IMR-90 (cell line): ENCODE measurements around the gene FAM120A. TPM values are rescaled to one million over a fixed set of nuclear protein-coding genes. Genes with fewer than 3 reads are reported as not detected.

Source experiments
- ATAC-seq: fragments of 200-7000 bp; cut with Tn5 transposase; 2 replicates; pipeline ENCODE4 v1.9.1; 2020; ENCODE audit warnings: low read depth, mild to moderate bottlenecking, moderate library complexity
- BruUV-seq: library from RNA; stranded (reverse); fragments of 400-500 nt; replicated peaks from 2 replicates; lab custom pipeline; 2021; lab: Mats Ljungman, UMichigan
- CTCF ChIA-PET: fragments of 300-600 bp; formaldehyde crosslinking; extraction: SDS; loops from one replicate; lab custom pipeline; 2021; ENCODE audit warnings: antibody characterized with exemption; lab: Yijun Ruan, JAX
- POLR2A ChIA-PET: fragments of 300-600 bp; sonication (Branson Sonifier 250); formaldehyde crosslinking; loops from one replicate; lab custom pipeline; 2022; ENCODE audit warnings: antibody characterized with exemption; ENCODE audit not compliant: unreplicated experiment; lab: Charles Lee
- DNase-seq: peaks from one replicate; pipeline ENCODE4 v3.0.0; 2013
- H2AFZ ChIP-seq: replicated peaks from 2 replicates; pipeline ENCODE3; 2013; ENCODE audit warnings: low read length, mild to moderate bottlenecking; ENCODE audit not compliant: poor library complexity
- H2AK5ac ChIP-seq: 2 replicates; pipeline ENCODE4 v1.6.1; 2013; ENCODE audit warnings: low read depth, low read length, inconsistent platforms
- H2AK9ac ChIP-seq: replicated peaks from 2 replicates; pipeline ENCODE3; 2013; ENCODE audit warnings: mild to moderate bottlenecking, low read depth, low read length, moderate library complexity; ENCODE audit not compliant: poor library complexity
- H2BK120ac ChIP-seq: 2 replicates; pipeline ENCODE4 v1.6.1; 2013; ENCODE audit warnings: low read depth, low read length, inconsistent platforms
- H2BK15ac ChIP-seq: 3 replicates; pipeline ENCODE4 v1.6.1; 2013; ENCODE audit warnings: low read depth, low read length, inconsistent platforms
- H2BK20ac ChIP-seq: 2 replicates; pipeline ENCODE4 v1.6.1; 2013; ENCODE audit warnings: low read depth, mild to moderate bottlenecking, inconsistent platforms, low read length, moderate library complexity
- H2BK5ac ChIP-seq: 2 replicates; pipeline ENCODE4 v1.6.1; 2013; ENCODE audit warnings: mild to moderate bottlenecking, low read depth, low read length, inconsistent platforms; ENCODE audit not compliant: poor library complexity, severe bottlenecking
- H3K14ac ChIP-seq: replicated peaks from 2 replicates; pipeline ENCODE4 v1.6.1; 2013; ENCODE audit warnings: low read depth, low read length, inconsistent platforms
- H3K18ac ChIP-seq: 2 replicates; pipeline ENCODE4 v1.6.1; 2013; ENCODE audit warnings: low read depth, low read length, control low read depth
- H3K23ac ChIP-seq: 2 replicates; pipeline ENCODE4 v1.6.1; 2013; ENCODE audit warnings: low read depth, low read length, inconsistent platforms
- H3K27ac ChIP-seq: 2 replicates; pipeline ENCODE4 v1.5.1; 2013; ENCODE audit warnings: mild to moderate bottlenecking, control low read depth, low read length; ENCODE audit not compliant: insufficient read depth
- H3K27me3 ChIP-seq: 2 replicates; pipeline ENCODE4 v1.6.1; 2013; ENCODE audit warnings: low read length; ENCODE audit not compliant: control insufficient read depth, insufficient read depth
- H3K36me3 ChIP-seq: 2 replicates; pipeline ENCODE4 v1.6.1; 2013; ENCODE audit warnings: low read length, mixed read lengths; ENCODE audit not compliant: control insufficient read depth, insufficient read depth
- H3K4ac ChIP-seq: 2 replicates; pipeline ENCODE4 v1.6.1; 2013; ENCODE audit warnings: low read depth, low read length, inconsistent platforms
- H3K4me1 ChIP-seq: 2 replicates; pipeline ENCODE4 v1.6.1; 2013; ENCODE audit warnings: low read length, mixed read lengths; ENCODE audit not compliant: control insufficient read depth, insufficient read depth
- H3K4me2 ChIP-seq: 2 replicates; pipeline ENCODE4 v1.6.1; 2013; ENCODE audit warnings: low read depth, mild to moderate bottlenecking, control low read depth, low read length, moderate library complexity
- H3K4me3 ChIP-seq: 2 replicates; pipeline ENCODE4 v1.5.1; 2013; ENCODE audit warnings: low read depth, mild to moderate bottlenecking, control low read depth, low read length, moderate library complexity; ENCODE audit not compliant: insufficient read depth
- H3K56ac ChIP-seq: 2 replicates; pipeline ENCODE4 v1.6.1; 2013; ENCODE audit warnings: low read length, inconsistent platforms; ENCODE audit not compliant: insufficient read depth; ENCODE audit errors: extremely low read depth
- H3K79me1 ChIP-seq, 2 experiments: 2 replicates each; pipeline ENCODE4 v1.6.1; 2013; ENCODE audit warnings: low read length in 2 of 2, inconsistent platforms in 1 of 2, low read depth in 1 of 2
- H3K9ac ChIP-seq: 2 replicates; pipeline ENCODE4 v1.6.1; 2013; ENCODE audit warnings: low read depth, low read length, control low read depth
- H3K9me1 ChIP-seq: 2 replicates; pipeline ENCODE4 v1.6.1; 2013; ENCODE audit warnings: low read length, inconsistent platforms; ENCODE audit not compliant: insufficient read depth
- H3K9me3 ChIP-seq: 2 replicates; pipeline ENCODE4 v1.6.1; 2013; ENCODE audit warnings: low read length; ENCODE audit not compliant: control insufficient read depth, insufficient read depth
- H4K20me1 ChIP-seq: 2 replicates; pipeline ENCODE4 v1.6.1; 2013; ENCODE audit warnings: low read length, inconsistent platforms; ENCODE audit not compliant: insufficient read depth
- H4K5ac ChIP-seq: 2 replicates; pipeline ENCODE4 v1.6.1; 2013; ENCODE audit warnings: mild to moderate bottlenecking, low read depth, low read length, control low read depth
- H4K8ac ChIP-seq, 2 experiments: 2 replicates each; pipeline ENCODE4 v1.6.1; 2013; ENCODE audit warnings: low read depth in 2 of 2, low read length in 2 of 2, control low read depth in 1 of 2, inconsistent platforms in 1 of 2
- H4K91ac ChIP-seq: 2 replicates; pipeline ENCODE4 v1.6.1; 2013; ENCODE audit warnings: low read depth, low read length, inconsistent platforms; ENCODE audit not compliant: insufficient read depth
- BHLHE40 ChIP-seq: fragments of 150-350 bp; IDR thresholded peaks from 2 replicates; pipeline ENCODE4 v1.6.1; 2016; ENCODE audit warnings: mild to moderate bottlenecking, low read depth, low read length
- CHD1 ChIP-seq: IDR thresholded peaks from 2 replicates; pipeline ENCODE4 v1.6.1; 2012; ENCODE audit warnings: low read depth, low read length, improper control_type of control experiment
- FOS ChIP-seq: fragments of 150-350 bp; IDR thresholded peaks from 2 replicates; pipeline ENCODE4 v1.6.1; 2016; ENCODE audit warnings: low read depth, low read length
- MAFK ChIP-seq: IDR thresholded peaks from 2 replicates; pipeline ENCODE4 v1.6.1; 2012; ENCODE audit warnings: low read depth, low read length, improper control_type of control experiment
- MAZ ChIP-seq: IDR thresholded peaks from 2 replicates; pipeline ENCODE4 v1.6.1; 2012; ENCODE audit warnings: low read depth, mild to moderate bottlenecking, low read length, improper control_type of control experiment, moderate library complexity, borderline replicate concordance
- NFE2L2 ChIP-seq: fragments of 150-350 bp; IDR thresholded peaks from 2 replicates; pipeline ENCODE4 v1.6.1; 2016; ENCODE audit warnings: low read depth, mild to moderate bottlenecking, low read length
- POLR2A ChIP-seq: IDR thresholded peaks from 2 replicates; pipeline ENCODE4 v1.6.1; 2012; ENCODE audit warnings: mild to moderate bottlenecking, low read depth, low read length
- WGBS, 2 experiments: methylation state at CpG; one replicate each; pipeline versions ENCODE4 v1.1.5 to v1.1.7; 2013; ENCODE audit warnings: missing lambda C conversion rate in 2 of 2; ENCODE audit not compliant: insufficient read length in 1 of 2; ENCODE audit errors: extremely low coverage in 2 of 2; 5-methylcytosine and 5-hydroxymethylcytosine counted together
- dilution Hi-C: fragments of 300-500 bp; cut with HindIII; formaldehyde crosslinking; loops from one replicate; pipeline ENCODE4 v1.14.3; 2018; ENCODE audit warnings: low sequenced_read_pairs; ENCODE audit not compliant: unreplicated experiment
- in situ Hi-C: fragments of 300-500 bp; cut with MboI; formaldehyde crosslinking; loops from 3 replicates; pipeline ENCODE4 v1.14.3; 2019; ENCODE audit warnings: low sequenced_read_pairs, inconsistent platforms, mixed read lengths
- intact Hi-C: fragments of 100-400 bp; cut with micrococcal nuclease; formaldehyde crosslinking; loops from 2 replicates; pipeline ENCODE4 v1.10.0; 2022
- polyA plus RNA-seq, 3 experiments: library from polyadenylated mRNA; depleted of rRNA; stranded (reverse); fragments of >200 nt; gene quantifications; 2 replicates each; pipeline ENCODE4 v1.2.3, GENCODE V29; 2012; ENCODE audit warnings: low replicate concordance in 1 of 3
- total RNA-seq: library from RNA; depleted of rRNA; stranded (reverse); fragments of >200 nt; gene quantifications from 2 replicates; pipeline ENCODE4 v1.2.3, GENCODE V29; 2012

FAM120A gene
- total and polyA plus RNA-seq, 2 of the 4 experiments (the other 2 are of a cell fraction) = 61.6 to 75.1 TPM

DNA sequence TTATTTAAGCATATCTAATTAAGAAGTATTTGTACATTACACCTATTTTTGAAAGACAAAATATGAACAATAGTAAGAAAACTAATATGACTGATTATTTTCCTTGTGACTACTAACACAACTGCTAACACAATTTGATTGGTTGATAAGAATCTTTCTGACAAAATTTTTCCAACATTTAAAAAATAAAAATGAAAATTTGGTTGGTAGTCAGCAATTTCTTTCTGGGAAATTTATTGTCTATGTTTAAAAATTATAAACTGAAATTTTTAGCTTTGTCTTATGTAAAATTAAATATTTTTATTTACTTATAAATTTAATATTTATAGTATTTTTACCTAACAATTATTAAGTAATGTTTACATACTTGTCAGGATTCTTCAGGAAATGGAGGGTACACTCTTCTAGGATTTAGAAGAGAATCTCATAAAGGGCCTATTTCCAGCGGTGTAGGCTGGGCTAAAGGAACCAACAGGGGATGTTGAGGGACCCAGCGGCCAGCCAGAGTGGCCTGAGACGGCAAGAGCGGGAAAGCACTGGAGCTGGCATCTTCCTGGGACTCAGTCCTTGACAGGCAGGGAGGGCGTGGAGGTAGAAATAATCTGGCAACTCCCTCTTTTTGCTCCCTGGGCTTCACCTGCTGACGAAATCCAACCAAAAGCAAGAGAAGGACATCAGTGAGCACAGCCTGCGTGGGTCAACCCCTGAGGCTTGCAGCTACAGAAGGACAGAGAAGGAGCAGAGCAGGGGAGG is 14.7 kb upstream of the FAM120A start:
- H3K36me3 ChIP-seq = 0 out of 2 replicates have a peak, but pooled peaks cover 1% of the 10 kb centered on the region
- ATAC-seq (no peak), DNase-seq (no peak)
- no peak overlapping the region for H2AFZ ChIP-seq
- no peak overlapping the region for H4K91ac ChIP-seq
- no peaks in the 10 kb centered on the region for H3K9me1 ChIP-seq
- intact Hi-C loops = no loop called here
- dilution Hi-C loops = no loop called here
- CTCF ChIA-PET = interaction anchor here (0.6 kb wide), 1 partner anchor 14 kb away, joined by 3 read pairs; no protein-coding TSS in a partner anchor
- H2BK20ac ChIP-seq = no peak overlapping the region
- H2BK5ac ChIP-seq = no peak overlapping the region
- no peak overlapping the region for H3K56ac ChIP-seq
- no peak overlapping the region for H3K23ac ChIP-seq
- H3K4me1 ChIP-seq = no peaks in the 10 kb centered on the region
- in situ Hi-C loops = no loop called here
- H3K9me3 ChIP-seq = no peaks in the 10 kb centered on the region
- no peaks in the 10 kb centered on the region for H3K27me3 ChIP-seq
- H3K79me1 ChIP-seq = no peaks in the 10 kb centered on the region
- no peak overlapping the region for H2AK5ac ChIP-seq
- H2AK9ac ChIP-seq = no peak overlapping the region
- H4K5ac ChIP-seq = no peak overlapping the region
- H3K18ac ChIP-seq = no peak overlapping the region
- H3K4ac ChIP-seq = no peak overlapping the region
- H3K4me2 ChIP-seq = no peak overlapping the region
- H3K9ac ChIP-seq = no peak overlapping the region
- H4K8ac ChIP-seq = no peak overlapping the region
- WGBS, 2 experiments = 61% methylated on average over 2 of the region's 7 CpGs; no CpG with 5 or more reads in 1 of the 2 experiments
- no TSS peak for BruUV-seq
- H2BK120ac ChIP-seq = no peak overlapping the region
- no peak overlapping the region for H3K27ac ChIP-seq
- H2BK15ac ChIP-seq = no peak overlapping the region
- H3K14ac ChIP-seq = no peak overlapping the region
- TF ChIP-seq MAFK (0 out of 2 replicates have a peak, but pooled peaks have one; percentile 16), POLR2A (no peak), MAZ (no peak), BHLHE40 (no peak), CHD1 (no peak), FOS (no peak), NFE2L2 (no peak)
- no peaks in the 10 kb centered on the region for H4K20me1 ChIP-seq
- no peak overlapping the region for H3K4me3 ChIP-seq
- POLR2A ChIA-PET = no interaction called here
